GM11168 (cell line): ENCODE measurements around the gene MAP4K3.

Experiments used
- in situ Hi-C: fragments of 300-500 bp; cut with MboI; formaldehyde crosslinking; loops from one replicate; pipeline ENCODE4 v1.12.0; 2022; ENCODE audit warnings: low sequenced_read_pairs; ENCODE audit not compliant: unreplicated experiment

MAP4K3 gene

GRCh38 chr2:39436592-39437521, at the start of gene MAP4K3:
TSS of gene MAP4K3 (minus strand) at chr2:39437285. CDS start at chr2:39436987, 298 bp downstream.
- in situ Hi-C loops = no loop called here

GRCh38 chr2:39486071-39486470, 49.0 kb upstream of the MAP4K3 start:
- in situ Hi-C loops = no loop called here

GRCh38 chr2:39484620-39485495, 47.8 kb upstream of the MAP4K3 start:
- in situ Hi-C loops = no loop called here

- in situ Hi-C loops = no loop called here
Measured at GRCh38 chr2:39484206-39484605, 47.1 kb upstream of the MAP4K3 start.

- in situ Hi-C loops = no loop called here
Measured at GRCh38 chr2:39483534-39483933, 46.4 kb upstream of the MAP4K3 start.

GRCh38 chr2:39481611-39482010, 44.5 kb upstream of the MAP4K3 start:
- in situ Hi-C loops = no loop called here

- in situ Hi-C loops = no loop called here
Measured at GRCh38 chr2:39479696-39480095, 42.6 kb upstream of the MAP4K3 start.

- in situ Hi-C loops = no loop called here
Measured at GRCh38 chr2:39479053-39479670, 42.1 kb upstream of the MAP4K3 start.

GRCh38 chr2:39476524-39476923, 39.4 kb upstream of the MAP4K3 start:
- in situ Hi-C loops = no loop called here

- in situ Hi-C loops = no loop called here
Measured at GRCh38 chr2:39475006-39475405, 37.9 kb upstream of the MAP4K3 start.

GRCh38 chr2:39470580-39470979, 33.5 kb upstream of the MAP4K3 start:
- in situ Hi-C loops = no loop called here

- in situ Hi-C loops = no loop called here
Measured at GRCh38 chr2:39469807-39470206, 32.7 kb upstream of the MAP4K3 start.

GRCh38 chr2:39468579-39469451, 31.7 kb upstream of the MAP4K3 start:
- in situ Hi-C loops = no loop called here

GRCh38 chr2:39466311-39466710, 29.2 kb upstream of the MAP4K3 start:
- in situ Hi-C loops = no loop called here

- in situ Hi-C loops = no loop called here
Measured at GRCh38 chr2:39464864-39465263, 27.8 kb upstream of the MAP4K3 start.

GRCh38 chr2:39455826-39456225, 18.7 kb upstream of the MAP4K3 start:
- in situ Hi-C loops = no loop called here

- in situ Hi-C loops = no loop called here
Measured at GRCh38 chr2:39452396-39452795, 15.3 kb upstream of the MAP4K3 start.

- in situ Hi-C loops = no loop called here
Measured at GRCh38 chr2:39451954-39452353, 14.9 kb upstream of the MAP4K3 start.

GRCh38 chr2:39448169-39448502, 11.1 kb upstream of the MAP4K3 start:
- in situ Hi-C loops = no loop called here
